ENCODE measurements around the gene RASA2.
A peak's percentile ranks its signal among the peaks of the same experiment; 100 is the strongest.

Gene RASA2

GRCh38 chr3:141642215-141642614 is 155.4 kb downstream of the RASA2 start:
- DNase-seq (ENCODE audit: low read depth in 1 of 2, low spot score in 1 of 2), result no peak

- DNase-seq (ENCODE audit: low read depth in 1 of 2, low spot score in 1 of 2), result no peak
Measured at GRCh38 chr3:141643391-141643790, 156.6 kb downstream of the RASA2 start.

GRCh38 chr3:141643796-141644195 is 157.0 kb downstream of the RASA2 start:
- DNase-seq (ENCODE audit: low read depth in 1 of 2, low spot score in 1 of 2), result no peak

- DNase-seq (ENCODE audit: low read depth in 1 of 2, low spot score in 1 of 2), result peak; percentile 37
Measured at GRCh38 chr3:141644931-141645330, 158.1 kb downstream of the RASA2 start.

GRCh38 chr3:141646760-141647561 is 160.1 kb downstream of the RASA2 start:
- no peak for DNase-seq (ENCODE audit: low read depth in 1 of 2, low spot score in 1 of 2)

- DNase-seq (ENCODE audit: low read depth in 1 of 2, low spot score in 1 of 2), result no peak
Measured at GRCh38 chr3:141647562-141647915, 160.7 kb downstream of the RASA2 start.

- DNase-seq (ENCODE audit: low read depth in 1 of 2, low spot score in 1 of 2), result no peak
Measured at GRCh38 chr3:141648055-141648910, 161.5 kb downstream of the RASA2 start.

- DNase-seq (ENCODE audit: low read depth in 1 of 2, low spot score in 1 of 2), result no peak
Measured at GRCh38 chr3:141649871-141650270, 163.0 kb downstream of the RASA2 start.

- no peak for DNase-seq (ENCODE audit: low read depth in 1 of 2, low spot score in 1 of 2)
Measured at GRCh38 chr3:141650783-141651182, 164.0 kb downstream of the RASA2 start.

- no peak for DNase-seq (ENCODE audit: low read depth in 1 of 2, low spot score in 1 of 2)
Measured at GRCh38 chr3:141651409-141651808, 164.6 kb downstream of the RASA2 start.

GRCh38 chr3:141652349-141652748 is 165.5 kb downstream of the RASA2 start:
- DNase-seq (ENCODE audit: low read depth in 1 of 2, low spot score in 1 of 2), result no peak

- no peak for DNase-seq (ENCODE audit: low read depth in 1 of 2, low spot score in 1 of 2)
Measured at GRCh38 chr3:141653847-141654246, 167.0 kb downstream of the RASA2 start.

GRCh38 chr3:141655801-141656200 is 169.0 kb downstream of the RASA2 start:
- no peak for DNase-seq (ENCODE audit: low read depth in 1 of 2, low spot score in 1 of 2)

- no peak for DNase-seq (ENCODE audit: low read depth in 1 of 2, low spot score in 1 of 2)
Measured at GRCh38 chr3:141656771-141657170, 169.9 kb downstream of the RASA2 start.

- DNase-seq (ENCODE audit: low read depth in 1 of 2, low spot score in 1 of 2), result no peak
Measured at GRCh38 chr3:141657516-141657915, 170.7 kb downstream of the RASA2 start.

GRCh38 chr3:141659821-141660613 is 173.2 kb downstream of the RASA2 start:
- no peak for DNase-seq (ENCODE audit: low read depth in 1 of 2, low spot score in 1 of 2)

- no peak for DNase-seq (ENCODE audit: low read depth in 1 of 2, low spot score in 1 of 2)
Measured at GRCh38 chr3:141660614-141660947, 173.8 kb downstream of the RASA2 start.

- no peak for DNase-seq (ENCODE audit: low read depth in 1 of 2, low spot score in 1 of 2)
Measured at GRCh38 chr3:141661229-141662196, 174.7 kb downstream of the RASA2 start.

- DNase-seq (ENCODE audit: low read depth in 1 of 2, low spot score in 1 of 2), result no peak
Measured at GRCh38 chr3:141663993-141664392, 177.2 kb downstream of the RASA2 start.
